GM21786 (cell line): ENCODE measurements around the gene GARNL3.

ENCODE experiments used
- ATAC-seq: cut with Tn5 transposase; IDR thresholded peaks from one replicate; pipeline ENCODE4 v1.9.1; 2021; ENCODE audit not compliant: unreplicated experiment

GARNL3 gene

GRCh38 chr9:127399736-127400269 lies 135.2 kb downstream of the GARNL3 start:
- no peak for ATAC-seq

- ATAC-seq: no peak
Observed at GRCh38 chr9:127402401-127403090, 138.0 kb downstream of the GARNL3 start.

- ATAC-seq: no peak
Observed at GRCh38 chr9:127403507-127404192, 139.1 kb downstream of the GARNL3 start.

- no peak for ATAC-seq
Observed at GRCh38 chr9:127404631-127405030, 140.1 kb downstream of the GARNL3 start.

- no peak for ATAC-seq
Observed at GRCh38 chr9:127405344-127406125, 141.0 kb downstream of the GARNL3 start.

GRCh38 chr9:127406799-127407491 lies 142.4 kb downstream of the GARNL3 start:
- no peak for ATAC-seq

GRCh38 chr9:127407492-127407843 lies 142.9 kb downstream of the GARNL3 start:
- no peak for ATAC-seq

- ATAC-seq: no peak
Observed at GRCh38 chr9:127411122-127411521, 146.5 kb downstream of the GARNL3 start.

- ATAC-seq: no peak
Observed at GRCh38 chr9:127415141-127415540, 150.6 kb downstream of the GARNL3 start.

- ATAC-seq: no peak
Observed at GRCh38 chr9:127415657-127416056, 151.1 kb downstream of the GARNL3 start.

GRCh38 chr9:127417131-127418036 lies 152.8 kb downstream of the GARNL3 start:
- no peak for ATAC-seq

- ATAC-seq: no peak
Observed at GRCh38 chr9:127418037-127418471, 153.5 kb downstream of the GARNL3 start.

GRCh38 chr9:127419348-127419747 lies 154.8 kb downstream of the GARNL3 start:
- ATAC-seq: no peak

GRCh38 chr9:127421057-127421456 lies 156.5 kb downstream of the GARNL3 start:
- ATAC-seq: no peak

GRCh38 chr9:127422133-127422782 lies 157.7 kb downstream of the GARNL3 start:
- ATAC-seq: no peak

GRCh38 chr9:127422787-127423186 lies 158.2 kb downstream of the GARNL3 start:
- ATAC-seq: no peak

- no peak for ATAC-seq
Observed at GRCh38 chr9:127423476-127423933, 158.9 kb downstream of the GARNL3 start.

GRCh38 chr9:127423934-127424675 lies 159.5 kb downstream of the GARNL3 start, which contains the start of gene ZNF79:
Gene ZNF79 (plus strand): TSS chr9:127424382. CDS start chr9:127424788, 406 bp downstream.
- ATAC-seq: peak; percentile 83

- peak; percentile 9 for ATAC-seq
Observed at GRCh38 chr9:127424676-127424999, 160.1 kb downstream of the GARNL3 start.
